GM18870 (cell line): ENCODE data around the gene DTNB.

ENCODE experiments used
- ATAC-seq: cut with Tn5 transposase; IDR thresholded peaks from one replicate; pipeline ENCODE4 v1.9.1; 2021; ENCODE audit warnings: moderate library complexity; ENCODE audit not compliant: unreplicated experiment

DTNB gene

GRCh38 chr2:25512707-25513106, 160.7 kb downstream of the DTNB start:
- no peak for ATAC-seq

GRCh38 chr2:25506226-25506625, 167.2 kb downstream of the DTNB start:
- no peak for ATAC-seq

GRCh38 chr2:25505622-25506021, 167.8 kb downstream of the DTNB start:
- no peak for ATAC-seq

GRCh38 chr2:25505182-25505581, 168.2 kb downstream of the DTNB start:
- no peak for ATAC-seq

GRCh38 chr2:25504266-25504665, 169.1 kb downstream of the DTNB start:
- no peak for ATAC-seq

GRCh38 chr2:25499157-25499556, 174.2 kb downstream of the DTNB start:
- ATAC-seq = no peak

- no peak for ATAC-seq
These were observed 175.4 kb downstream of the DTNB start for GRCh38 chr2:25497918-25498407.

- no peak for ATAC-seq
These were observed 176.0 kb downstream of the DTNB start for GRCh38 chr2:25497229-25497917.

GRCh38 chr2:25494616-25495015, 178.8 kb downstream of the DTNB start:
- ATAC-seq = no peak

GRCh38 chr2:25493207-25493606, 180.2 kb downstream of the DTNB start:
- no peak for ATAC-seq

GRCh38 chr2:25492726-25493125, 180.7 kb downstream of the DTNB start:
- ATAC-seq = no peak

GRCh38 chr2:25491966-25492532, 181.3 kb downstream of the DTNB start:
- no peak for ATAC-seq

- ATAC-seq = no peak
These were observed 182.2 kb downstream of the DTNB start for GRCh38 chr2:25491003-25491696.

- ATAC-seq = no peak
These were observed 183.2 kb downstream of the DTNB start for GRCh38 chr2:25490217-25490616.

- ATAC-seq = no peak
These were observed 183.7 kb downstream of the DTNB start for GRCh38 chr2:25489631-25490030.

- ATAC-seq = peak; percentile 79
These were observed 189.6 kb downstream of the DTNB start for GRCh38 chr2:25483607-25484266.

GRCh38 chr2:25482341-25482740, 191.0 kb downstream of the DTNB start:
- no peak for ATAC-seq

GRCh38 chr2:25481381-25482300, 191.7 kb downstream of the DTNB start:
- ATAC-seq = no peak

- no peak for ATAC-seq
These were observed 192.8 kb downstream of the DTNB start for GRCh38 chr2:25480561-25480960.

- ATAC-seq = no peak
These were observed 193.6 kb downstream of the DTNB start for GRCh38 chr2:25479761-25480160.

- no peak for ATAC-seq
These were observed 194.6 kb downstream of the DTNB start for GRCh38 chr2:25478736-25479135.
